Panc1 (cell line): ENCODE results near the gene NUP133.

Experiments used
- CTCF ChIP-seq: fragments of 450-650 bp; IDR thresholded peaks from 2 replicates; pipeline ENCODE4 v1.5.1; 2017; ENCODE audit warnings: mild to moderate bottlenecking
- POLR2AphosphoS5 ChIP-seq: IDR thresholded peaks from 2 replicates; pipeline ENCODE4 v1.6.1; 2012; ENCODE audit warnings: mild to moderate bottlenecking, low read depth, low read length, moderate library complexity
- SIN3A ChIP-seq: IDR thresholded peaks from 2 replicates; pipeline ENCODE4 v1.6.1; 2012; ENCODE audit warnings: low read depth, mild to moderate bottlenecking, low read length, moderate library complexity, borderline replicate concordance; ENCODE audit not compliant: insufficient read depth
- TCF7L2 ChIP-seq: IDR thresholded peaks from 2 replicates; pipeline ENCODE4 v1.6.1; 2011; ENCODE audit warnings: mild to moderate bottlenecking, low read depth, low read length, inconsistent platforms

- no peak for TF ChIP-seq CTCF
- no peak for TF ChIP-seq TCF7L2
- no peak for TF ChIP-seq SIN3A
- no peak for TF ChIP-seq POLR2AphosphoS5
These were observed 14.9 kb upstream of the NUP133 start for GRCh38 chr1:229523052-229523451.
